Bronchial smooth muscle cell (primary cell): Measurements from ENCODE around the gene GFI1. TPM values are rescaled to one million over a fixed set of nuclear protein-coding genes. Genes with fewer than 3 reads are reported as not detected.

Experiments used
- total RNA-seq: library from RNA; depleted of rRNA; stranded (reverse); fragments of >200 nt; gene quantifications from 2 replicates; pipeline ENCODE4 v1.2.1, GENCODE V29; 2014

Gene GFI1
- total RNA-seq = not detected in 2 replicates

DNA sequence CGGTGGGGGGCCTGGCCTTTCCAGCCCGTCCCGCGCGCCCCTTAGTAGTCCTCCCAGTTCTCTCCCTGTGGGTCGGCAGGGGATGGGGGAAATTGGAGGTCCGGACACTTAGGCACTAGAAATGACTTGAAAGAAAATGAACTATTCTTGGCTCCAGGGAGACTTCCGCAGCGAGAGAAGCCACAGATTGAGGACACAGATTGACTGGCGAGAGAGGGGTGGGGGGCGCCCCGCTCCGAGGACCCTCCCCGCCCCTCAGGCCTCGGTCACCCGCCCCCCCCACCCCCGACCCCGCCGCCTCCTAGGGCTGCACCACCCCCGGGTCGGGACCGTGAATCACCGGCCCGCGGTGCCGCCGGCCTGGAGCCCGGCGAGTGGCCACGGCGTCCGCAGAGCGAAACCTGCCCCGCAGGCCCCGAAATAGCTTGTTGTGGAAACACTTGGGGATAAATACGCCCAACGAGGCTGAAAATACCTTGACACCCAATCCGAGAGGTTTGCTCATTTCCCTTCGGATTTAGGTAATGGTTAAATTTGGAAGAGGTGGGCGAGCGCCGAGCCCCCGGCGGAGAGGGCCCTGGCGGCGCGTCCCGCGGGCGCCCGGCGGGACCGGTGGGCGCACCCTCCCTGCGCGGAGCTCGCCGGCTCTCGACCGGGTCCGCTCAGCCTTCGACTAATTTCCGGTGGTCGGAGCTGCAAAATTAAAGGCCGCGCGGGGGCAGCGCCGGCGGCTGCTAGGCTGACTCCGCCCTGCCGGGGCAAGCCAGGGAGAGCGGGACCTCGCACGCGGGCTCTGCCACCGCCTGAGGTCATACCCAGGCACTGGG is at the start of gene GFI1:
Gene GFI1, minus strand, starts transcription at position 675 of the 827 bp plus-strand sequence. CDS start 3,438 bp downstream, outside the sequence.

Other genes with a start within 250 kb of the GFI1 start
- 3.7 and 9.0 TPM in 2 replicates for gene GLMN, start 187.9 kb downstream of the GFI1 start, total RNA-seq
- gene RPAP2, start 187.9 kb downstream of the GFI1 start, total RNA-seq = 3.9 and 4.6 TPM in 2 replicates